Measurements from ENCODE around the gene ZP2. TPM values are rescaled to one million over a fixed set of nuclear protein-coding genes. Genes with fewer than 3 reads are reported as not detected.

Gene ZP2
- total and polyA plus RNA-seq, 2 of the 4 experiments (the other 2 are of a cell fraction): not detected

DNA sequence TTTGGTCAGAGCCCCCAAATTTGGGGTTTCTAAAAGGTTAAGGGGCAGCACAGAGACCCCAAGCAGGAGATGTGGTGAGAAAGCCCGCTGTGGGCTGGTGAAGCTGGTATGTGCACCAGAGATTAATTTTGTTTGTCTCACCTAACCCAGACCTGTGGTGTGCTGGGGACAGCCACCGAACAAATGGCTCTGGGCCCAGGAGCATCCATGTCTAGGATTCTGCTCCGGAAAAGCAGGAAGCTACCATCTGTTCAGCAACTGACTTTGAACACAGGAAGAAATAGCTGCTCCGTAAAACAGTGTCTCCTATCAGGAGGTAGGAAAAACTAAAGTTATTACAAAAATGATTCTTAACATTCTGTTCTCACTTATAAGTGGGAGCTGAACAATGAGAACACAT, 2.7 kb upstream of the ZP2 start:
- Histone ChIP-seq H2BK20ac (ENCODE audit: low read depth, low read length) (no peak overlapping the region), H2BK120ac (ENCODE audit: low read depth, low read length) (no peak overlapping the region), H3K79me1 (ENCODE audit: low read depth in 1 of 2, low read length in 2 of 2) (no peaks in the 10 kb centered on the region), H4K91ac (ENCODE audit: insufficient read depth, low read depth, low read length) (no peak overlapping the region), H2AFZ (replicated peaks; ENCODE audit: low read length, poor library complexity) (peak overlapping the region; percentile 48), H3K27ac (ENCODE audit: insufficient read depth, low read length) (no peak overlapping the region), H3K9me1 (ENCODE audit: insufficient read depth, low read length) (no peaks in the 10 kb centered on the region), H4K20me1 (ENCODE audit: insufficient read depth, low read length) (no peaks in the 10 kb centered on the region), H3K4me3 (ENCODE audit: insufficient read depth, low read depth, low read length) (no peak overlapping the region), H3K4me1 (ENCODE audit: control insufficient read depth, insufficient read depth, low read length) (no peaks in the 10 kb centered on the region), H3K23ac (ENCODE audit: low read depth, low read length) (no peak overlapping the region), H3K9me3 (ENCODE audit: control insufficient read depth, insufficient read depth, low read length) (no peaks in the 10 kb centered on the region), H3K27me3 (ENCODE audit: control insufficient read depth, insufficient read depth, low read length) (peaks cover 17% of the 10 kb centered on the region), H3K9ac (ENCODE audit: low read depth, low read length) (no peak overlapping the region), H3K18ac (ENCODE audit: low read depth, low read length) (no peak overlapping the region), H2BK15ac (ENCODE audit: low read depth, low read length) (no peak overlapping the region), H3K4me2 (ENCODE audit: low read depth, low read length) (no peak overlapping the region), H2AK5ac (ENCODE audit: low read depth, low read length) (no peak overlapping the region), H2BK5ac (ENCODE audit: low read depth, low read length, poor library complexity, severe bottlenecking) (no peak overlapping the region), H3K56ac (ENCODE audit: extremely low read depth, insufficient read depth, low read length) (no peak overlapping the region), H4K8ac (ENCODE audit: low read depth in 2 of 2, low read length in 2 of 2) (no peak overlapping the region), H3K14ac (replicated peaks; ENCODE audit: low read depth, low read length) (no peak overlapping the region), H3K4ac (ENCODE audit: low read depth, low read length) (no peak overlapping the region), H4K5ac (ENCODE audit: low read depth, low read length) (no peak overlapping the region), H2AK9ac (replicated peaks; ENCODE audit: low read depth, low read length, poor library complexity) (no peak overlapping the region), H3K36me3 (ENCODE audit: control insufficient read depth, insufficient read depth, low read length) (no peaks in the 10 kb centered on the region)
- CTCF ChIA-PET: no interaction called here
- ATAC-seq (ENCODE audit: low read depth) (no peak), DNase-seq (no peak)
- TF ChIP-seq, protein P1, sequence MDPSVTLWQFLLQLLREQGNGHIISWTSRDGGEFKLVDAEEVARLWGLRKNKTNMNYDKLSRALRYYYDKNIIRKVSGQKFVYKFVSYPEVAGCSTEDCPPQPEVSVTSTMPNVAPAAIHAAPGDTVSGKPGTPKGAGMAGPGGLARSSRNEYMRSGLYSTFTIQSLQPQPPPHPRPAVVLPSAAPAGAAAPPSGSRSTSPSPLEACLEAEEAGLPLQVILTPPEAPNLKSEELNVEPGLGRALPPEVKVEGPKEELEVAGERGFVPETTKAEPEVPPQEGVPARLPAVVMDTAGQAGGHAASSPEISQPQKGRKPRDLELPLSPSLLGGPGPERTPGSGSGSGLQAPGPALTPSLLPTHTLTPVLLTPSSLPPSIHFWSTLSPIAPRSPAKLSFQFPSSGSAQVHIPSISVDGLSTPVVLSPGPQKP (IDR thresholded peaks at IDR 0.05; ENCODE audit: borderline replicate concordance, low read depth, low read length): no peak
- no peak for TF ChIP-seq RFX5 (IDR thresholded peaks at IDR 0.05; ENCODE audit: low read depth, low read length)
- in situ Hi-C loops (cut with MboI; ENCODE audit: low sequenced_read_pairs): no loop called here
- whole genome bisulfite sequencing, 2 experiments (ENCODE audit: extremely low coverage in 2 of 2, insufficient read length in 1 of 2): no CpG with 5 or more reads among the region's 4 CpGs
- dilution Hi-C loops (cut with HindIII; ENCODE audit: low sequenced_read_pairs, unreplicated experiment): no loop called here
- no TSS peak for BruUV-seq (replicated peaks)
- POLR2A ChIA-PET (ENCODE audit: unreplicated experiment): no interaction called here
- intact Hi-C loops (cut with micrococcal nuclease): no loop called here
